Endothelial cell of umbilical vein (primary cell): ENCODE data around the gene CBL. TPM values are rescaled to one million over a fixed set of nuclear protein-coding genes. Genes with fewer than 3 reads are reported as not detected.

Source experiments
- BruUV-seq: library from RNA; stranded (reverse); fragments of 400-500 nt; replicated peaks from 2 replicates; lab custom pipeline; 2021; lab: Mats Ljungman, UMichigan
- CTCF ChIA-PET: fragments of 300-600, 350-600 bp; sonication (Branson Sonifier 250); formaldehyde crosslinking; loops from one replicate; lab custom pipeline; 2021; ENCODE audit warnings: antibody characterized with exemption, inconsistent platforms; lab: Charles Lee
- POLR2A ChIA-PET: fragments of 300-600, 350-600 bp; sonication (Branson Sonifier 250); formaldehyde crosslinking; loops from one replicate; lab custom pipeline; 2021; ENCODE audit warnings: antibody characterized with exemption, inconsistent platforms; lab: Charles Lee
- DNase-seq: peaks from one replicate; pipeline ENCODE4 v3.0.0-alpha.2; 2011; ENCODE audit warnings: low read depth, low spot score
- FAIRE-seq: peaks from 2 replicates; lab custom pipeline; 2011; peaks lifted over from hg19 to GRCh38; lab: Jason Lieb, UNC
- H2AFZ ChIP-seq: 2 replicates; pipeline ENCODE4 v1.6.0; 2012; ENCODE audit warnings: low read depth, low read length, control low read depth, inconsistent platforms
- H3K27ac ChIP-seq: 2 replicates; pipeline ENCODE4 v1.5.1; 2011; ENCODE audit warnings: low read depth, mild to moderate bottlenecking, control low read depth, low read length, moderate library complexity; ENCODE audit not compliant: insufficient read depth
- H3K27me3 ChIP-seq, 2 experiments: 2 replicates each; pipeline versions ENCODE4 v1.6.0 to v1.6.1; 2011; ENCODE audit warnings: low read length in 2 of 2, mixed read lengths in 1 of 2; ENCODE audit not compliant: control insufficient read depth in 2 of 2, insufficient read depth in 2 of 2
- H3K36me3 ChIP-seq, 2 experiments: 2 replicates in 1 of 2; 3 replicates in 1 of 2; pipeline ENCODE4 v1.5.1; 2011; ENCODE audit warnings: low read length in 2 of 2, mild to moderate bottlenecking in 1 of 2, moderate library complexity in 1 of 2; ENCODE audit not compliant: control insufficient read depth in 2 of 2, insufficient read depth in 2 of 2; ENCODE audit errors: extremely low read depth in 1 of 2
- H3K4me1 ChIP-seq: 3 replicates; pipeline ENCODE4 v1.5.1; 2011; ENCODE audit warnings: mild to moderate bottlenecking, low read length; ENCODE audit not compliant: control insufficient read depth, insufficient read depth; ENCODE audit errors: extremely low read depth
- H3K4me2 ChIP-seq: 2 replicates; pipeline ENCODE4 v1.6.1; 2011; ENCODE audit warnings: low read length, control low read depth, mixed read lengths; ENCODE audit not compliant: insufficient read depth
- H3K4me3 ChIP-seq, 3 experiments: fragments of 200-600 bp in 1 of 3; sonication (generic), shearing (Covaris generic) in 1 of 3; replicated peaks in 1 of 3; 2 replicates each; pipeline ENCODE4 v1.5.1; 2011 to 2016; ENCODE audit warnings: control low read depth in 3 of 3, low read length in 3 of 3, mild to moderate bottlenecking in 2 of 3, inconsistent platforms in 1 of 3, low read depth in 1 of 3, moderate library complexity in 1 of 3; ENCODE audit not compliant: insufficient read depth in 1 of 3
- H3K79me2 ChIP-seq: 2 replicates; pipeline ENCODE4 v1.6.0; 2012; ENCODE audit warnings: low read length, inconsistent platforms; ENCODE audit not compliant: control insufficient read depth, insufficient read depth
- H3K9ac ChIP-seq: replicated peaks from 2 replicates; pipeline ENCODE3; 2011; ENCODE audit warnings: low read length, control low read depth; ENCODE audit not compliant: insufficient read depth; ENCODE audit errors: extremely low read depth
- H3K9me1 ChIP-seq: replicated peaks from 3 replicates; pipeline ENCODE4 v1.6.0; 2011; ENCODE audit warnings: mild to moderate bottlenecking, low read length; ENCODE audit not compliant: control insufficient read depth, insufficient read depth; ENCODE audit errors: extremely low read depth
- H3K9me3 ChIP-seq: replicated peaks from 2 replicates; pipeline ENCODE4 v1.5.1; 2012; ENCODE audit warnings: low read length, inconsistent platforms; ENCODE audit not compliant: control insufficient read depth, insufficient read depth
- H4K20me1 ChIP-seq: replicated peaks from 2 replicates; pipeline ENCODE3; 2011; ENCODE audit warnings: mild to moderate bottlenecking, low read length; ENCODE audit not compliant: control insufficient read depth, insufficient read depth; ENCODE audit errors: extremely low read depth
- EZH2 ChIP-seq: IDR thresholded peaks from 2 replicates; pipeline ENCODE4 v1.6.1; 2012; ENCODE audit warnings: borderline replicate concordance, low read depth, mild to moderate bottlenecking, moderate library complexity, low read length, inconsistent platforms; ENCODE audit not compliant: severe bottlenecking
- FOS ChIP-seq: IDR thresholded peaks from 2 replicates; pipeline ENCODE4 v1.6.1; 2011; ENCODE audit warnings: mild to moderate bottlenecking, low read length, moderate library complexity, borderline replicate concordance; ENCODE audit not compliant: insufficient read depth
- GATA2 ChIP-seq: IDR thresholded peaks from 2 replicates; pipeline ENCODE4 v1.7.0; 2011; ENCODE audit warnings: low read depth, mild to moderate bottlenecking, moderate library complexity, mixed read lengths, low read length; ENCODE audit not compliant: insufficient read length, insufficient read depth
- POLR2A ChIP-seq: IDR thresholded peaks from 2 replicates; pipeline ENCODE4 v1.6.1; 2012; ENCODE audit warnings: low read depth, mild to moderate bottlenecking, control low read depth, low read length
- POLR2AphosphoS5 ChIP-seq: IDR thresholded peaks from 2 replicates; pipeline ENCODE4 v1.6.1; 2012; ENCODE audit warnings: low read depth, mild to moderate bottlenecking, control low read depth, low read length, moderate library complexity; ENCODE audit not compliant: insufficient read depth
- dilution Hi-C: fragments of 300-500 bp; cut with MboI; formaldehyde crosslinking; loops from one replicate; pipeline ENCODE4 v1.15.0; 2019; ENCODE audit warnings: low sequenced_read_pairs; ENCODE audit not compliant: extremely low pct_ligation_motif_present
- intact Hi-C: fragments of 100-400 bp; cut with micrococcal nuclease; formaldehyde crosslinking; loops from one replicate; pipeline ENCODE4 v1.10.0; 2022
- polyA plus RNA-seq, 4 experiments: library from polyadenylated mRNA; depleted of rRNA in 3 of 4; stranded (reverse) in 3 of 4; unstranded in 1 of 4; fragments of >200 nt; gene quantifications; 2 replicates each; pipeline versions ENCODE4 v1.2.1 to v1.2.3, GENCODE V29; 2011 to 2012; ENCODE audit warnings: missing spikeins in 1 of 4
- total RNA-seq: library from RNA; stranded (reverse); gene quantifications from 2 replicates; pipeline ENCODE4 v1.2.3, GENCODE V29; 2021
- TF ChIP-seq, protein P1 (sequence below), 2 donors: IDR thresholded peaks; 1 replicate in 1 of 2; 2 replicates in 1 of 2; pipeline ENCODE4 v1.5.1; 2011; ENCODE audit warnings: low read length in 2 of 2, mild to moderate bottlenecking in 2 of 2, moderate library complexity in 2 of 2, control low read depth in 1 of 2, inconsistent platforms in 1 of 2, low read depth in 1 of 2; ENCODE audit not compliant: insufficient read depth in 1 of 2; ENCODE audit errors: extremely low read depth in 1 of 2

The CBL gene
- total and polyA plus RNA-seq, 2 donors (not counting 3 experiments of a cell fraction or from before 2014, with no cell fraction given) = 15.5 to 41.5 TPM

DNA sequence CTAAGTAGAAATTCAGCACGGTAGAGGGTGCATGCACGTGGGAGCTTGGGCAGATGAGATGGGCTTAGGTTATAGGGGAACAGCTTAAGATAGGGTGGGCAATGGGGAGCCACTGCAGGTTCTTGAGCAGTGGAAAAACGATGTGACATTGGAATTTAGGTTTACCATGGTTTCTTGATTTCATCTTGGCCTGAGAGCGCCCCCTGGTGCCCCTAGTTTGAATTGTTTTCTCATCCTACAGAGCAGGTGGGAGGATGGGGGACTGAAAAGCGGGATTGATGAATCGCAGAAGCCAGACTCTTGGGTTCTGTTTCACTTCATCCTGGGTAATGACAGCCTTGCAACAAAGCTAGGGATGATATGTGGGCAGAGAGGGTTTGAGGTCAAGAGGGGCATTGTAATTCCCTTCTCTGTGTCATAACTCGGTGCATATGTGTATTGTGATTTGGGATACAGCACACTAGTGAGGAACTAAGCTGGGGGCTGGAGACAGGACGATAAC lies 117.4 kb downstream of the CBL start:
- BruUV-seq = no TSS peak
- no peaks in the 10 kb centered on the region for H3K79me2 ChIP-seq
- intact Hi-C loops (loop anchor here (1.0 kb wide), 5 partner anchors 8 to 178 kb away; partner anchors contain the start of genes CBL and NLRX1), dilution Hi-C loops (no loop called here)
- no peaks in the 10 kb centered on the region for H4K20me1 ChIP-seq
- H2AFZ ChIP-seq = no peak overlapping the region
- no peaks in the 10 kb centered on the region for H3K36me3 ChIP-seq
- H3K9me3 ChIP-seq = no peaks in the 10 kb centered on the region
- H3K27ac ChIP-seq = no peak overlapping the region
- DNase-seq = peak; percentile 76
- no peaks in the 10 kb centered on the region for H3K9me1 ChIP-seq
- ChIA-PET CTCF (interaction anchor here (0.7 to 15.9 kb wide), 23 partner anchors 8 to 258 kb away, joined by 3 to 301 read pairs (median 4); partner anchors contain the start of genes C1QTNF5, CBL, DPAGT1 and NLRX1), POLR2A (interaction anchor here (0.6 kb wide), 1 partner anchor 15 kb away, joined by 3 read pairs; no protein-coding TSS in a partner anchor)
- no peak for TF ChIP-seq POLR2A
- TF ChIP-seq, protein P1, sequence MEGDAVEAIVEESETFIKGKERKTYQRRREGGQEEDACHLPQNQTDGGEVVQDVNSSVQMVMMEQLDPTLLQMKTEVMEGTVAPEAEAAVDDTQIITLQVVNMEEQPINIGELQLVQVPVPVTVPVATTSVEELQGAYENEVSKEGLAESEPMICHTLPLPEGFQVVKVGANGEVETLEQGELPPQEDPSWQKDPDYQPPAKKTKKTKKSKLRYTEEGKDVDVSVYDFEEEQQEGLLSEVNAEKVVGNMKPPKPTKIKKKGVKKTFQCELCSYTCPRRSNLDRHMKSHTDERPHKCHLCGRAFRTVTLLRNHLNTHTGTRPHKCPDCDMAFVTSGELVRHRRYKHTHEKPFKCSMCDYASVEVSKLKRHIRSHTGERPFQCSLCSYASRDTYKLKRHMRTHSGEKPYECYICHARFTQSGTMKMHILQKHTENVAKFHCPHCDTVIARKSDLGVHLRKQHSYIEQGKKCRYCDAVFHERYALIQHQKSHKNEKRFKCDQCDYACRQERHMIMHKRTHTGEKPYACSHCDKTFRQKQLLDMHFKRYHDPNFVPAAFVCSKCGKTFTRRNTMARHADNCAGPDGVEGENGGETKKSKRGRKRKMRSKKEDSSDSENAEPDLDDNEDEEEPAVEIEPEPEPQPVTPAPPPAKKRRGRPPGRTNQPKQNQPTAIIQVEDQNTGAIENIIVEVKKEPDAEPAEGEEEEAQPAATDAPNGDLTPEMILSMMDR (IDR thresholded peaks at IDR 0.05; ENCODE audit: extremely low read depth in 1 of 2, insufficient read depth in 1 of 2, low read depth in 1 of 2, low read length in 2 of 2) = peak; percentile 80 to 86
- no peak overlapping the region for H3K4me3 ChIP-seq
- H3K4me1 ChIP-seq = peaks cover 39% of the 10 kb centered on the region
- peak; percentile 76 for FAIRE-seq
- H3K4me2 ChIP-seq = no peak overlapping the region
- no peaks in the 10 kb centered on the region for H3K27me3 ChIP-seq
- H3K9ac ChIP-seq = no peak overlapping the region

DNA sequence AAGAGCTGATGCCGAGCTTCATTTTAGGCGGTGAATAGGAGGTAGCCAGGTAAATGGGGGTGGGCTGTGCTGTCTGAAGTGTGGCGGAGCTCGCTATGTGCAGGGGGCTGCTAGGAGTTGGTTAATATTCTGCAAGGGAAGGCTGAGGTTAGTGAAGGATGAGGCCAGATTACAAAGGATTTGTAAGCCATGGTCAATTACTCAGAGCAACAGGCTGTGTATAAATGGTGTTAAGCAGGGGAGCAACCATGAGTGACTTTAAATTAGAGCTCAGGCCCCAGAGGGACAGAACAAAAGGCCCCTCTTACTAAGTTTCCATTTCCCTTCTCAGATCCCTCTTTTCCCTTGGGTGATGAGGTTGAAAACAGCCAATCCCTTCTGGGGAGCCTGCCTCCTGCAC lies 118.0 kb downstream of the CBL start:
- no peaks in the 10 kb centered on the region for H3K9me3 ChIP-seq
- no peak overlapping the region for H3K4me3 ChIP-seq
- ChIA-PET CTCF (interaction anchor here (0.6 to 15.9 kb wide), 18 partner anchors 9 to 259 kb away, joined by 3 to 301 read pairs (median 4); partner anchors contain the start of genes C1QTNF5, CBL, DPAGT1 and RNF26), POLR2A (no interaction called here)
- no peaks in the 10 kb centered on the region for H4K20me1 ChIP-seq
- H3K9ac ChIP-seq = no peak overlapping the region
- no peak overlapping the region for H3K4me2 ChIP-seq
- H3K27ac ChIP-seq = no peak overlapping the region
- H3K4me1 ChIP-seq = peaks cover 33% of the 10 kb centered on the region
- dilution Hi-C loops = no loop called here
- H2AFZ ChIP-seq = no peak overlapping the region
- intact Hi-C loops = no loop called here
- BruUV-seq = no TSS peak
- no peak for DNase-seq
- H3K79me2 ChIP-seq = no peaks in the 10 kb centered on the region
- H3K27me3 ChIP-seq = peaks cover 0 to 3% of the 10 kb centered on the region in 2 experiments
- no peak for FAIRE-seq
- H3K36me3 ChIP-seq = no peaks in the 10 kb centered on the region
- TF ChIP-seq EZH2 (no peak), GATA2 (no peak), POLR2A (no peak), POLR2AphosphoS5 (no peak), FOS (no peak)
- TF ChIP-seq, protein P1 (IDR thresholded peaks at IDR 0.05; ENCODE audit: extremely low read depth in 1 of 2, insufficient read depth in 1 of 2, low read depth in 1 of 2, low read length in 2 of 2) = no peak
- no peaks in the 10 kb centered on the region for H3K9me1 ChIP-seq
